ENCODE results near the gene GLYATL2. TPM values are rescaled to one million over a fixed set of nuclear protein-coding genes. Genes with fewer than 3 reads are reported as not detected.

Gene GLYATL2
- polyA plus RNA-seq, 1 of the 3 experiments (the other 2 are of a cell fraction) = 0.31 TPM

GRCh38 chr11:58788355-58789023, 56.0 kb downstream of the GLYATL2 start:
- H3K36me3 ChIP-seq (replicated peaks in 1 of 2; ENCODE audit: control insufficient read depth in 1 of 2, insufficient read depth in 2 of 2, low read length in 1 of 2) = no peaks in the 10 kb centered on the region
- no peak overlapping the region for H3K4me3 ChIP-seq (ENCODE audit: low read depth in 2 of 2, low read length in 1 of 2)
- no peak overlapping the region for H3K4me2 ChIP-seq
- no peak overlapping the region for H3K27ac ChIP-seq (ENCODE audit: low read depth in 2 of 2, low read length in 1 of 2)
- WGBS (ENCODE audit: low lambda C conversion rate) = 5% methylated on average over 4 of the region's 4 CpGs
- no peak for TF ChIP-seq RFX5 (IDR thresholded peaks at IDR 0.05; ENCODE audit: low read length)
- TF ChIP-seq, protein P1, sequence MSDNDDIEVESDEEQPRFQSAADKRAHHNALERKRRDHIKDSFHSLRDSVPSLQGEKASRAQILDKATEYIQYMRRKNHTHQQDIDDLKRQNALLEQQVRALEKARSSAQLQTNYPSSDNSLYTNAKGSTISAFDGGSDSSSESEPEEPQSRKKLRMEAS (IDR thresholded peaks at IDR 0.05; ENCODE audit: low read depth) = no peak
- no peak for TF ChIP-seq NRF1 (IDR thresholded peaks at IDR 0.05; ENCODE audit: low read depth, low read length)
- TF ChIP-seq RAD21 (IDR thresholded peaks at IDR 0.05; ENCODE audit: low read length) = peak; percentile 86
- TF ChIP-seq RCOR1 (IDR thresholded peaks at IDR 0.05; ENCODE audit: low read length) = no peak
- TF ChIP-seq CHD2 (IDR thresholded peaks at IDR 0.05; ENCODE audit: low read length, partially characterized antibody) = no peak
- no peak for TF ChIP-seq PBX3 (IDR thresholded peaks at IDR 0.05)
- no peak for TF ChIP-seq FOXM1 (IDR thresholded peaks at IDR 0.05; ENCODE audit: low read depth)
- no peak for TF ChIP-seq ELF1 (IDR thresholded peaks at IDR 0.05)
- no peak for TF ChIP-seq FOXJ3 (CRISPR knock-in tag; IDR thresholded peaks at IDR 0.05)
- TF ChIP-seq POLR2AphosphoS5 (IDR thresholded peaks at IDR 0.05; ENCODE audit: low read depth, low read length) = no peak
- TF ChIP-seq EP300 (IDR thresholded peaks at IDR 0.05; ENCODE audit: borderline replicate concordance in 1 of 2, low read depth in 1 of 2, low read length in 1 of 2) = no peak
- TF ChIP-seq USF2 (IDR thresholded peaks at IDR 0.05; ENCODE audit: borderline replicate concordance, low read depth, low read length) = no peak
- TF ChIP-seq SMC3 (IDR thresholded peaks at IDR 0.05; ENCODE audit: low read depth, low read length) = peak; percentile 65
- TF ChIP-seq TAF1 (IDR thresholded peaks at IDR 0.05; ENCODE audit: borderline replicate concordance, low read depth, low read length) = no peak
- TF ChIP-seq TCF12 (IDR thresholded peaks at IDR 0.05) = no peak
- no peak for TF ChIP-seq TEAD4 (IDR thresholded peaks at IDR 0.05; ENCODE audit: borderline replicate concordance, insufficient read depth)
- no peak for TF ChIP-seq FOSL2 (IDR thresholded peaks at IDR 0.05; ENCODE audit: borderline replicate concordance, low read depth)
- peak; percentile 80 for TF ChIP-seq CTCF (IDR thresholded peaks at IDR 0.05)
- TF ChIP-seq IRF3 (IDR thresholded peaks at IDR 0.05; ENCODE audit: low read depth, low read length) = no peak
- TF ChIP-seq, protein P2, sequence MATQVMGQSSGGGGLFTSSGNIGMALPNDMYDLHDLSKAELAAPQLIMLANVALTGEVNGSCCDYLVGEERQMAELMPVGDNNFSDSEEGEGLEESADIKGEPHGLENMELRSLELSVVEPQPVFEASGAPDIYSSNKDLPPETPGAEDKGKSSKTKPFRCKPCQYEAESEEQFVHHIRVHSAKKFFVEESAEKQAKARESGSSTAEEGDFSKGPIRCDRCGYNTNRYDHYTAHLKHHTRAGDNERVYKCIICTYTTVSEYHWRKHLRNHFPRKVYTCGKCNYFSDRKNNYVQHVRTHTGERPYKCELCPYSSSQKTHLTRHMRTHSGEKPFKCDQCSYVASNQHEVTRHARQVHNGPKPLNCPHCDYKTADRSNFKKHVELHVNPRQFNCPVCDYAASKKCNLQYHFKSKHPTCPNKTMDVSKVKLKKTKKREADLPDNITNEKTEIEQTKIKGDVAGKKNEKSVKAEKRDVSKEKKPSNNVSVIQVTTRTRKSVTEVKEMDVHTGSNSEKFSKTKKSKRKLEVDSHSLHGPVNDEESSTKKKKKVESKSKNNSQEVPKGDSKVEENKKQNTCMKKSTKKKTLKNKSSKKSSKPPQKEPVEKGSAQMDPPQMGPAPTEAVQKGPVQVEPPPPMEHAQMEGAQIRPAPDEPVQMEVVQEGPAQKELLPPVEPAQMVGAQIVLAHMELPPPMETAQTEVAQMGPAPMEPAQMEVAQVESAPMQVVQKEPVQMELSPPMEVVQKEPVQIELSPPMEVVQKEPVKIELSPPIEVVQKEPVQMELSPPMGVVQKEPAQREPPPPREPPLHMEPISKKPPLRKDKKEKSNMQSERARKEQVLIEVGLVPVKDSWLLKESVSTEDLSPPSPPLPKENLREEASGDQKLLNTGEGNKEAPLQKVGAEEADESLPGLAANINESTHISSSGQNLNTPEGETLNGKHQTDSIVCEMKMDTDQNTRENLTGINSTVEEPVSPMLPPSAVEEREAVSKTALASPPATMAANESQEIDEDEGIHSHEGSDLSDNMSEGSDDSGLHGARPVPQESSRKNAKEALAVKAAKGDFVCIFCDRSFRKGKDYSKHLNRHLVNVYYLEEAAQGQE (IDR thresholded peaks at IDR 0.05; ENCODE audit: low read depth, low read length) = no peak
- TF ChIP-seq SIN3A (IDR thresholded peaks at IDR 0.05; ENCODE audit: borderline replicate concordance, low read depth, low read length) = no peak
- no peaks in the 10 kb centered on the region; the same call in 1 of the 2 replicates for H3K27me3 ChIP-seq (ENCODE audit: insufficient read depth)
- H3F3A ChIP-seq (replicated peaks; ENCODE audit: insufficient read depth) = no peaks in the 10 kb centered on the region
- DNase-seq = peak; percentile 34
- no peak overlapping the region for H2AFZ ChIP-seq (ENCODE audit: low read depth)
- no peak overlapping the region for H3K9ac ChIP-seq
- POLR2A ChIA-PET = no interaction called here
- CTCF ChIA-PET = interaction anchor here (0.5 to 2.2 kb wide), 28 partner anchors 9 to 220 kb away, joined by 3 to 15 read pairs (median 4); partner anchors contain the start of gene GLYAT
- H3K9me2 ChIP-seq = no peaks in the 10 kb centered on the region
- H4K20me1 ChIP-seq (ENCODE audit: insufficient read depth) = no peaks in the 10 kb centered on the region
- no peaks in the 10 kb centered on the region for H3K9me3 ChIP-seq
- H3K79me2 ChIP-seq (ENCODE audit: insufficient read depth) = no peaks in the 10 kb centered on the region
- no peaks in the 10 kb centered on the region for H3K4me1 ChIP-seq (ENCODE audit: control insufficient read depth in 1 of 2, insufficient read depth in 2 of 2, low read depth in 1 of 2, low read length in 1 of 2)

Measured in SK-N-SH (cell line).